GM12865 (cell line): Measurements from ENCODE around the gene GYS1.
A peak's percentile ranks its signal among the peaks of the same experiment; 100 is the strongest.

ENCODE experiments used
- DNase-seq: peaks from one replicate; pipeline ENCODE4 v3.0.0; 2010; ENCODE audit warnings: low read depth
- H3K4me3 ChIP-seq: 2 replicates; pipeline ENCODE4 v1.5.1; 2011; ENCODE audit warnings: mild to moderate bottlenecking, low read depth, low read length, control low read depth
- TF ChIP-seq, protein P1 (sequence below): IDR thresholded peaks from 2 replicates; pipeline ENCODE4 v1.5.1; 2011; ENCODE audit warnings: low read length, control low read depth, low read depth, inconsistent platforms; ENCODE audit not compliant: insufficient read depth; ENCODE audit errors: missing control alignments

The GYS1 gene

DNA sequence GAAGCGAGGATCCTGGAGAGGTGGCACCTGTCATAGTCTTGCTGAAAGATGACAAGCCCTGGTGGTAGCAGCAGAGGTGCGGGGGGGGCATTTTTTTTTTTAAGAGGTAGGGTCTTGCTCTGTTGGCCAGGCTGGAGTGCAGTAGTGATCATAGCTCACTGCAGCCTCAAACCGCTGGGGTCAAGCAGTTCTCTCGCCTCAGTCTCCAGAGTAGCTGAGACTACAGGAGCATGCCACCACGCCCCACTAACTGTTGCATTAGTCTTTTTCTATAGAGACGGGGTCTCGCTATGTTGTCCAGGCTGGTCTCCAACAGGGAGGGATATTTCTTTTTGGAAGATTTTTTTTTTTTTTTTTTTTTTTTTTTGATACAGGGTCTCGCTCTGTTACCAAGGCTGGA lies 35.1 kb downstream of the GYS1 start:
- DNase-seq = no peak
- H3K4me3 ChIP-seq = no peak overlapping the region
- TF ChIP-seq, protein P1, sequence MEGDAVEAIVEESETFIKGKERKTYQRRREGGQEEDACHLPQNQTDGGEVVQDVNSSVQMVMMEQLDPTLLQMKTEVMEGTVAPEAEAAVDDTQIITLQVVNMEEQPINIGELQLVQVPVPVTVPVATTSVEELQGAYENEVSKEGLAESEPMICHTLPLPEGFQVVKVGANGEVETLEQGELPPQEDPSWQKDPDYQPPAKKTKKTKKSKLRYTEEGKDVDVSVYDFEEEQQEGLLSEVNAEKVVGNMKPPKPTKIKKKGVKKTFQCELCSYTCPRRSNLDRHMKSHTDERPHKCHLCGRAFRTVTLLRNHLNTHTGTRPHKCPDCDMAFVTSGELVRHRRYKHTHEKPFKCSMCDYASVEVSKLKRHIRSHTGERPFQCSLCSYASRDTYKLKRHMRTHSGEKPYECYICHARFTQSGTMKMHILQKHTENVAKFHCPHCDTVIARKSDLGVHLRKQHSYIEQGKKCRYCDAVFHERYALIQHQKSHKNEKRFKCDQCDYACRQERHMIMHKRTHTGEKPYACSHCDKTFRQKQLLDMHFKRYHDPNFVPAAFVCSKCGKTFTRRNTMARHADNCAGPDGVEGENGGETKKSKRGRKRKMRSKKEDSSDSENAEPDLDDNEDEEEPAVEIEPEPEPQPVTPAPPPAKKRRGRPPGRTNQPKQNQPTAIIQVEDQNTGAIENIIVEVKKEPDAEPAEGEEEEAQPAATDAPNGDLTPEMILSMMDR = no peak

DNA sequence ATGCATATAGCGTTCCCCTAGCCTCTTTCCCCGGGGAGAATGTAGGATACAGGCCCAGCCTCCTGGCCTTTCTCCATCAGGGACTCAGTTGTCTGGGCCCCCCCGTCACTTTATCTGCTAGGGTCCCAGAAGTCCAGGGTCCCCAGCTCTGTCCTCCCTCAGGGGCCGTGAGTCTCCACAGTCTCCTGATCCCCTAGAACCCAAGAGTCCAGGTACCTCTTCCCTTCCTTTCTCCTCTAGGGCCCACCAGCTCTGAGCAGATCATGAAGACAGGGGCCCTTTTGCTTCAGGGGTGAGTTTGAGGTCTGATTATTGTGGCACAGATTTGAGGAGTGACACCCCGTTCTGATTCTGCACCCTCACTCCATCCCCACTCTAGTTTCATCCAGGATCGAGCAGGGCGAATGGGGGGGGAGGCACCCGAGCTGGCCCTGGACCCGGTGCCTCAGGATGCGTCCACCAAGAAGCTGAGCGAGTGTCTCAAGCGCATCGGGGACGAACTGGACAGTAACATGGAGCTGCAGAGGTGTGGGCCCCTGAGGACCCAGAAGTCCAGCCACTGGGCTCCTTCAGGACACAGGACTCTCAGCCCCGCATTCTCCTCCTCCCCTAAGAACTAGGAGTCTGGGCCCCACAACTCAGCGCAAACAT lies 37.7 kb downstream of the GYS1 start:
- DNase-seq = no peak
- TF ChIP-seq, protein P1 = no peak
- H3K4me3 ChIP-seq = peak overlapping the region; percentile 96

DNA sequence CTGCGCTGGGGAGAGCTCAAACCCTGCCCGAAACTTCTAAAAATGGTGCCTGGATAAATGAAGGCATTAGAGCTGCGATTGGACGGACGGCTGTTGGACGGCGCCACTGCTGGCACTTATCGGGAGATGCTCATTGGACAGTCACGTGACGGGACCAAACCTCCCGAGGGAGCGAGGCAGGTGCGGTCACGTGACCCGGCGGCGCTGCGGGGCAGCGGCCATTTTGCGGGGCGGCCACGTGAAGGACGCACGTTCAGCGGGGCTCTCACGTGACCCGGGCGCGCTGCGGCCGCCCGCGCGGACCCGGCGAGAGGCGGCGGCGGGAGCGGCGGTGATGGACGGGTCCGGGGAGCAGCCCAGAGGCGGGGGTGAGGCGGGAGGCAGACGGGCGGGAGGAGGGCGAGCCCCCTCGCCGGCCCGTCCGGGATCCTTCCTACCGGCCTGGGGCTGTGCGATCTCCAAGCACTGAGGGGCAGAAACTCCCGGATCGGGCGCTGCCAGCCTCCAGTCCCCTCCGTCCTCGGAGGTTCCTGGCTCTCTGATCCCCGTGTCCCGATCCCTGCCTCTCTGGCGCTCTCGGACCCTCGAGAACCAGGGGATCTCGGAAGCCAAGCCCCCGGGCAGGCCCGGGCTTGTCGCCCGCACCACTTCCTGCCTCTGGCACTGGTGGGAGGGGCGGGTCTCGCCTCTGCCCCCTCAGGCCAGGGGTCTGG lies 38.4 kb downstream of the GYS1 start, which contains the start of gene BAX:
TSS of gene BAX (plus strand) at position 281 of the 713 bp plus-strand sequence. CDS start at position 335, 54 bp downstream.
- TF ChIP-seq, protein P1 = no peak
- peak within 1 kb of the TSS; percentile 96 for H3K4me3 ChIP-seq

DNA sequence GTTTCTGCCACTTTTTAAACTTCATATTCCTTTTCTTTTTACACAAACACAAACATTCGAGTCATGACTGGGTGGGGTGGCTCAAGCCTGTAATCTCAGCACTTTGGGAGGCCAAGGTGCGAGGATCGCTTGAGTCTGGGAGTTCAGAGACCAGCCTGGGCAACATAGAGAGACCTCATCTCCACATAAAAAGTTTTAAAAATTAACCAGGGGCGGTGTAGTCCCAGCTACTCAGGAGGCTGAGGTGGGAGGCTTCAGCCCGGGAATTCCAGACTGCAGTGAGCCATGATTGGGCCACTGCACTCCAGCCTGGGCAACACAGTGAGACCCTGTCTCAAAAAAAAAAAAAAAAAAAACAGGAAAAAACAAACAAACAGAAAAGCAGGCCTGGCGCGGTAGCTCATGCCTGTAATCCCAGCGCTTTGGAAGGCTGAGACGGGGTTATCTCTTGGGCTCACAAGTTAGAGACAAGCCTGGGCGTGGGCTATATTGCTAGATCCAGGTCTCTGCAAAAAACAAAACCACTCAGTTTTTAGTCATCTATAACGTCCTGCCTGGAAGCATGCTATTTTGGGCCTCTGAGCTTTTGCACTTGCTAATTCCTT lies 39.0 kb downstream of the GYS1 start:
- TF ChIP-seq, protein P1 = no peak
- DNase-seq = no peak
- H3K4me3 ChIP-seq = peak overlapping the region; percentile 40

More for the DNA sequence above, 38.4 kb downstream of the GYS1 start, which contains the start of gene BAX:
- DNase-seq = peak; percentile 99

DNA sequence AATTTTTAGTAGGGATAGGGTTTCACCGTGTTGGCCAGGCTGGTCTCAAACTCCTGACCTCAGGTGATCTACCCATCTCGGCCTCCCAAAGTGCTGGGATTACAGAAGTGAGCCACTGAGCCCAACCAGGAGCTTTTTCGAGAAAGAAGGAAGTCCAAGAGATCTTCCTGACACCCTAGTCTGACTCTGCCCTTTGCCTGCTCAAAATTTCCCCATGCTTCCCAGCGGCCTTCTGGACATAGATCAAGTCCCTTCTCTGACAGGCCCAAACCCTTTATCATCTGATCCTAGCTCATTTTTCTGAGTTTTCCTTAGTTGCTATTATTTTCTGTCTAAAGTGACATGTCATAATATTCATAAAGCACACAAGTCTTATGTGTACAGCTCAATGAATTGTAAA lies 40.0 kb downstream of the GYS1 start:
- DNase-seq = no peak
- H3K4me3 ChIP-seq = no peak overlapping the region
- TF ChIP-seq, protein P1 = no peak

GRCh38 chr19:48950830-48951519 lies 42.1 kb downstream of the GYS1 start:
- no peak overlapping the region for H3K4me3 ChIP-seq
- DNase-seq = no peak
- TF ChIP-seq, protein P1 = no peak
